ENCODE data around the gene NTNG2.

DNA sequence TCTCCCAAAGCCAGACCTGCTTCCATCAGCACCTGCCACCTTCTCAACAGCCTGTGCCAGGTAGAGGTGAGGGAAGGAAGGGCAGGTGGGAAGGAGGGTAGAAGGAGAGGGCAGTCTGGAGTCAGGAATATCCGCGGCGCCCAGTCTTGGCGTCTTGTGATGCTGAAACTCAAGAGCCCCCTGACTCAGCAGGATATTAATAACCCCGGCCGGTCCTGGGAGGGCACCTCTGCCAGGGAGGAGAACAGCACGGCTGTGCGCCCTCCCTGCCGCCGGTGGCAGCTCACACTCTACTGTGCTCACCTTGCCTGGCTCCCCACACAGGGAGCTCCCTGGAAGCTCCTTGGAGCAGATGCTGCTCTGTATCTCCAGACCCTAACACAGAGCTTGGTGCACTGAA is 11.6 kb upstream of the NTNG2 start:
- TF ChIP-seq CBX5 (IDR thresholded peaks at IDR 0.05; ENCODE audit: borderline replicate concordance, low read depth) (no peak), ZNF699 (CRISPR knock-in tag; IDR thresholded peaks at IDR 0.05; ENCODE audit: insufficient replicate concordance) (no peak)
